AG04450 (cell line): ENCODE data around the gene ENTREP1. TPM values are rescaled to one million over a fixed set of nuclear protein-coding genes. Genes with fewer than 3 reads are reported as not detected.

Source experiments
- CTCF ChIA-PET: fragments of 300-600, 350-600 bp; formaldehyde crosslinking; extraction: SDS; loops from one replicate; lab custom pipeline; 2022; ENCODE audit warnings: antibody characterized with exemption, inconsistent platforms; lab: Charles Lee
- POLR2A ChIA-PET: fragments of 350-600 bp; formaldehyde crosslinking; extraction: SDS; loops from one replicate; lab custom pipeline; 2021; ENCODE audit warnings: antibody characterized with exemption, inconsistent platforms; lab: Yijun Ruan, JAX
- DNase-seq: peaks from one replicate; pipeline ENCODE4 v3.0.0-alpha.2; 2011; ENCODE audit warnings: low read depth, low spot score
- H3K27ac ChIP-seq: one replicate; pipeline ENCODE4 v1.5.1; 2012; ENCODE audit warnings: low read depth, low read length, control low read depth
- H3K27me3 ChIP-seq: one replicate; pipeline ENCODE4 v1.6.0; 2012; ENCODE audit warnings: low read length; ENCODE audit not compliant: control insufficient read depth, insufficient read depth
- H3K4me3 ChIP-seq: 2 replicates; pipeline ENCODE4 v1.5.1; 2011; ENCODE audit warnings: mild to moderate bottlenecking, low read depth, low read length, control low read depth
- H3K9me3 ChIP-seq: 2 replicates; pipeline ENCODE4 v1.5.1; 2012; ENCODE audit warnings: low read length; ENCODE audit not compliant: control insufficient read depth, insufficient read depth
- CTCF ChIP-seq: IDR thresholded peaks from 2 replicates; pipeline ENCODE4 v1.5.1; 2011; ENCODE audit warnings: low read depth, low read length, control low read depth, inconsistent platforms
- polyA plus RNA-seq: library from polyadenylated mRNA; depleted of rRNA; stranded (reverse); fragments of >200 nt; gene quantifications from 2 replicates; pipeline ENCODE4 v1.2.3, GENCODE V29; 2011

The ENTREP1 gene
- polyA plus RNA-seq, 1 experiment, result not detected

DNA sequence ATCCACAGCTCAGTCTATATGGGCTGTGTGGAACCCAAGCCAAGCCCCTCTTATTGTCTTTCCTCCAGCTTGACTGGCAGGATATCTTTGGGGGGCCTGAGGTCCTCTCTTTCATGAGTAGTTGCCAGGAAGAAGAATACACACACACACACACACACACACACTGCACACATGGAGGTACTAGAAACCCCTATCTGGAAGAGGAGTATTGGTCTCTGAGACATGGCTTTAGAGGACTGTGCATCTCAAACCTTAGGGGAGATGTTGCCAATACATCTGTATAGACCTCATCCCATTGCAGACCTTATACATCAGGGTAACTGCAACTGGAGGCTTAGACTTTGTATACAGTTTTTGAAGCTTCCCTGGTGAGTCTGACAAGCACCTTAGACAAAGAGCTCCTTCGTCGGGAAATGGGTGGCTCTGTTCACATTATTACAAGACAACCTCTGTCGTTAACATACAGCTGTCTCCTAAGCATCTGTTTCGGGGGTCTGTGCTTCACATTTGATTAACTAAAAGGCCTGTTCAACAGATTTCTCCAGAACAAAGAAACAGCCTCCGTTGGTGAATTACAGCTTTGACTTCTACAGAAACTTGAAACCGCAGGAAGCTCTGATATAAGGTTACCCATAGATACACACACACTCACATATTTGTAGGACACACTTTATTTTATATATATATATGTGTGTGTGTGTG, 5.5 kb upstream of the ENTREP1 start:
- H3K27ac ChIP-seq, result no peak overlapping the region
- no peak overlapping the region for H3K4me3 ChIP-seq
- POLR2A ChIA-PET, result no interaction called here
- CTCF ChIA-PET, result interaction anchor here (0.6 kb wide), 1 partner anchor 10 kb away, joined by 3 read pairs; no protein-coding TSS in a partner anchor
- H3K27me3 ChIP-seq, result peaks cover 24% of the 10 kb centered on the region
- no peak for DNase-seq
- TF ChIP-seq CTCF, result no peak
- H3K9me3 ChIP-seq, result no peaks in the 10 kb centered on the region

- Histone ChIP-seq H3K9me3 (no peaks in the 10 kb centered on the region), H3K4me3 (no peak overlapping the region), H3K27me3 (peaks cover 45% of the 10 kb centered on the region), H3K27ac (no peak overlapping the region)
- POLR2A ChIA-PET, result no interaction called here
- no peak for TF ChIP-seq CTCF
- DNase-seq, result no peak
- CTCF ChIA-PET, result no interaction called here
Measured at GRCh38 chr9:69322256-69322655, 2.8 kb upstream of the ENTREP1 start.

DNA sequence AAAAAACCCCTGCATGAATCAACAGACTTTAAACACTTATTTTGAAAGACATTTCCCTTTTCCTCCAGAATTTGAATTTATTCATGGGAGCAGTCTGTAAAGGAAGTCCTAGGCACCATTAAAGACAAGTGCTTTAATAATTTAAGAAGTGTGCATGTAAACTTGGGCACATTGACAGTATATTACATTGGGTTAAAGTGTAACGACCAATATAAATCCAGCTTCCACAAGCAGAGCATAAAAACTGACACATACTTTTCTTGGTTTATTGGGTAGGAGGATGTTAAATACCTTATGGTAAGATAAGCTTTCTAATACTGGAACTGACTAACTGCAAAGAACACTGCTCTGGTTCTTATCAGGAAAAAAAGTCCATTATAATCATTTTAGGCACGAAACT, 1.2 kb upstream of the ENTREP1 start:
- TF ChIP-seq CTCF, result no peak
- Histone ChIP-seq H3K9me3 (no peaks in the 10 kb centered on the region), H3K4me3 (no peak overlapping the region), H3K27ac (no peak overlapping the region), H3K27me3 (peaks cover 49% of the 10 kb centered on the region)
- no peak for DNase-seq
- CTCF ChIA-PET, result no interaction called here
- POLR2A ChIA-PET, result no interaction called here

DNA sequence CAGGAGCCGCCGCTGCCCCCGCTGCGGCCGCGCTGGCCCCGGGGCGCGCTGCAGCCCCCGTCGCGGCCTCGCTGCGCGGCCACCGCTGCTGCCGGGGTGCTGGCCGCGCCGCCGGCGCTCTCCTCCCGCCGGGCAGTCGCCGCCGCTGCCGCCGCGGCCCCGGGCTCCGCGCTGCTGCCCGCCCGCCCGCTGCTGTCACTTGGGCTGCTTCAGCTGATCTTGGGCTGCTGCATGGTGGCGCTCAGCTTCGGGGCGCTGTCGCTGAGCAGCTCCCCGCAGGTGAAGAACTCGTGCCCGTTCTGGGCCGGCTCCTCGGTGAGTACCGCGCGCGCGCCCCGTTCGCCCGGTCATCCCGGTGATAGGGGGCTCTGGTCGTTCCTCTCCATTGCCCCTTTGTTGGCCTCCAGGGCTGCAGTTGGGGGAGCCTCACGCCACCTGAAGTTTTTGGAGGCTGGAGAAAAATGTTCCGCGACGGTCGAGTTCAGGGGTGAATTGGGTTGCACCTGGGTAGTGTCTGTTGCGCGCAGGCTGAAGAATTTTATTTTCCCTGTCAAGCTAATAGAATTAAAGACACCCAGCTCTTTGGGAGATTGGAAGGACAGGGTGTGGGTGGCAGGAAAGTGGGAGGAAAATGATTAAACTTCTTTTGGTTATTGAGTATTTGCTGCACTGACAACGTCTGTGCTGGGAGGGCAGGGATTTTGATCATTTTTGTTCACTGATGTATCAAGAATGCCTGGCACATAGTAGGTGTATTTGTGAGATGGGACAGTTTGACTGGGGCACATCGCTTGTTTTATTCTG, 596 bp downstream of the ENTREP1 start:
- POLR2A ChIA-PET, result no interaction called here
- H3K27me3 ChIP-seq, result peaks cover 48% of the 10 kb centered on the region

More for the DNA sequence above, 596 bp downstream of the ENTREP1 start:
- Histone ChIP-seq H3K4me3 (peak overlapping the region; percentile 36), H3K27ac (no peak overlapping the region), H3K9me3 (no peaks in the 10 kb centered on the region)
- no peak for DNase-seq
- CTCF ChIA-PET, result no interaction called here
- TF ChIP-seq CTCF, result no peak
